ENCODE results near the gene TFG.

Gene TFG

GRCh38 chr3:100759159-100759558 is 49.9 kb downstream of the TFG start:
- no peak for DNase-seq

GRCh38 chr3:100759950-100760349 is 50.7 kb downstream of the TFG start:
- DNase-seq: no peak

DNA sequence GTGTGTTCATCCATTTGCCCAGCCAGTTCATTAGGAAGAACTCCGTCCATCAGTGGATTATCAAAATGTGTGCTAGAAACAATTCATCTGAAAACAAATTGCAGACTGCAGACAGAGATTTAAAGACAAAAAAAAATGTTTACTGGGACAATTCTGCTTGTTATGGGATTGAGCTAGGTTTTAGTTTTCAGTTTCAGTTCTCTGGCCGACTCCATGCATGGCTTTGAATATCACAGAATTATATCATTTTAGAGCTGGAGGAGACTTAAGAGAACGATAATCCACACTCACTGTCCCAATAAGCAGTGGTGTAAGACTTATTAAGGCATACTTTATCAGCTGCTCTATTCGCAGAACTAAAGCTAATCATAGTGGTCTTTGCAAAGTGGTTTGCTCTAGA is 51.1 kb downstream of the TFG start:
- no peak for DNase-seq

DNA sequence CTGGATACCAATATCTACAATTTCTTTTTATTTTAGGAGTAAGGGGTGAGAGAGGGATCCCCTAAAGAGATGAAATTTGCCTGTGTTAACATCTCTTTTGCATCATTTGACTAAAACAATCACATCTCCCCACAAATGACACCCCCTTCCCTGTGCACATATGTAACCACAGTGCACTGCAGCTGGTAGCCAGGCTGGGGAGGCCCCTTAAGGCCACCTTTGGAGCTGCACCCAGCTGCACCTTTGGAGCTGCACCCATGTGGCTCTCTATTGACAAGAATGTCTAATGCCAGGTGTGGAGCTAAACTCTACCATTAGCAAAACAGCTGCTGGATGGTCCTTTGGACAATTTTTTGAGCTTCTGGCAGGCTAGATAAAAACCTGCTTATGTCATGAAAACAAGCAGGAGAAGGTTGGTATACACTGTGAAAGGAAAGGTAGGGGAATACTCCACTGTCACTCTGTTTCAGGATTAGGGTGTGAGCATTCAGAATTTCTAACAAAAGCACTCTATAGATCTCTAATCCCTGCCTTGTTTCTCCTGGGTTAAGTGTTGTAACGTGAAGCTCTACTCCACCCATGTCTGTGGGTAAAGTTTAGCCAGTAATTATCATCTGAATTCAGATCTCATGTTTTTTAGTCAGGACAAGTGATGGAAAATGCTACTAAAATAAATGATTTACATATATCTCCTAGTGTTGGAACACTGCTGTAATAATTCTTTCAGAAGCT is 52.1 kb downstream of the TFG start:
- no peak for DNase-seq

DNA sequence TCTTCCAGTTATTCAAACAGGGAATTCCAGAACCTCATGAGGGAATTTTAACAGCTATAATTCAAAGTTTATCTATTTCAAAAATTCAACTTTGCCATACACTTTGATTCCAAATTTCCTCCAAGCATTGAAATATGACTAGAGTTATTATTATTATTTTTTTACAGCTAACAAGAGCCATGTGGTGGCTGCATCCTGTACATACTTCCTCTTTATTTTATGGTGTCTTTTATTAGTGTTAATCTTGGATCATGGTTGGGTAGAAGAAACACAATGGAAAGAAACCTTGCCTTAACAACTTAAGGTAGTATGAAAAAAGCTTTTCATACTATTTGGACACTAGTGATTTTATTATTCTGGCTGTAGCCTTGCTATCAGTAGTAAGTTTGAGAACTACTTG is 52.7 kb downstream of the TFG start:
- DNase-seq: no peak

- no peak for DNase-seq
Observed at GRCh38 chr3:100765437-100765975, 56.2 kb downstream of the TFG start.

- no peak for DNase-seq
Observed at GRCh38 chr3:100766069-100766468, 56.8 kb downstream of the TFG start.

DNA sequence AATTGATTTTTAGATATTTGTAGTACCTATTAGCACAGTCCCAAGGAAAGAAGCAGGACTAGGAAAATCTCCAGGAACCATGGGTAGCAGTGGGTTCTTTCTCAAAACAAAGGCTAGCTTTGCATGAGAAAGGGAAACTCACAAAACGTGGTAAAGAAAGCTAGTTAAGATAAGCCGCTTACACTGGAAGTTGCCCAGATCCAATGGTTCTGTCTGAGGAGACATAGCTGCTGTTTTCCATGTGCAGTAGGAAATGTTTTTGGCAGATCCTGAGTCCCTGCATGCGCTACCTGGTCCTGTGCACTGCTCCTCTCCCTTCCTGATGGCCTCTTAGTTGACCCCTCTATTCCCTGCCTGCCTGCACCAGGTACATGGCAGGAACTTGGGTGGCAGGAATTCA is 60.4 kb downstream of the TFG start:
- no peak for DNase-seq

GRCh38 chr3:100775226-100775625 is 65.9 kb downstream of the TFG start:
- no peak for DNase-seq

DNA sequence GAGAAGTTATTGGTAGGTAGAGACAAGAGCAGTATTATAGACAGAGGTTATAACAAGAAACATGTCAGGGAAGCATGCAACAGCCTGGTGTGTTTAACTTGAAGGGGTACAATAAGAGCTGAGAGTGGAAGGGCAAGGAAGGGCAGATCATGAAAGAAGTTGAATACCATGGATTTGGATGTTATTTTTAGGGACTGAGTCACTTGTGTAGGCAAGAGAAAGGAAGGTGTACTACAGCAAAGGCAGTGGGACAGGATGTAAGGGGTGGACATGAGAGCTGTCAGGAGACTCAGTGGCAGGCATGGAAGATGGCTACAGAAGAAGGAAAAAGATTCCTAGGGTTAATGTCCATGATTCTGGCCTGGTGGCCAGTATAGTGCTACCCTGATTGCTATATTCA is 66.4 kb downstream of the TFG start:
- no peak for DNase-seq

DNA sequence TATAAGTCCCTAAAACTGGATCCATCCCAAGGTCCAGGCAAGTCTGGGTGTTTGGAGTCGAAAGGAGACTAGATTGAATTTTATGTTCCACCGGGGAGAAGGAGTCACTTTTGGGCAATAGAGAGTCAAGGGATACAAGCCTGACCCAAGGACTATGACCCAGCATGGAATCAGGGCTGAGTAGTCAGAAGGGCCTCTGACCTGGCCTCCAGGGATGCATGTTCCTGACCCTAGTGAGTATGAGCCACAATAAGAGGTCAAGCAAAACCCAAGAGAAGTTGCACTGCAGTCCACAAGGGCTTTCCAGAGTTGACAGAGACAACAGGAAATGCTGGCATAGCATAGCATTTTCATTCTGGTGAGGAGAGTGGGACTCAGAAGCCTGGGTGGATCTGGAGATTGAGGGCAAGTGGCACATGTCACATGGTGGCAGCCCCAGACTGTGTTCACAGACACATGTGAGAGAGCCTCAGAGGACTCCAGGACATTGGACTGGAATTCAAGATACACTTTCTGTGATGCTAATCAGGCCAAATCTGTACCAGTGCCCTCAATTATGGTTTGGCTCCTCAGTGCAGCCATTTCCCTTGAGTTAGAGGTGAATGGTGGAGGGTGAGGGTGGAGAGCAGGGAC is 66.9 kb downstream of the TFG start:
- DNase-seq: no peak

DNA sequence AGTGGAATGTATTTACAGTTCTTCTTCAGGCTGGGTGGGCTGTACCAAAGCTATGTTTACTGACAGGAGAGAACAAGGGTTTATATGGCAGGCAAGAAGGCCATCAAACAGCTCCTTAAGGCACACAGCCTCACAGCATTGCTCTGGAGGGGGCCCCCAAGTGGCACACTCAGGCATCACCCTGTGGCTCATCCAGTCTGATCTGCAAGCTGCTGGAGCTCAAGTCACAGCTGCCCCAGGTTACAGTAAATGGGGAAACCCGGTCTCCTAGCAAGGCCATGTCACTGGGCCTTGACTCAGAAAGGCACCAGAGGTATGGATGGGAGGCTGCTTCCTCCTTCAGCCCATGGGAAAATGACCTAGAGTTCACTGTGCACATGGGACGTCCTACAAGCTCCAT is 67.5 kb downstream of the TFG start:
- no peak for DNase-seq

- DNase-seq: no peak
Observed at GRCh38 chr3:100777271-100777670, 68.0 kb downstream of the TFG start.

GRCh38 chr3:100779480-100779879 is 70.2 kb downstream of the TFG start:
- DNase-seq: no peak

DNA sequence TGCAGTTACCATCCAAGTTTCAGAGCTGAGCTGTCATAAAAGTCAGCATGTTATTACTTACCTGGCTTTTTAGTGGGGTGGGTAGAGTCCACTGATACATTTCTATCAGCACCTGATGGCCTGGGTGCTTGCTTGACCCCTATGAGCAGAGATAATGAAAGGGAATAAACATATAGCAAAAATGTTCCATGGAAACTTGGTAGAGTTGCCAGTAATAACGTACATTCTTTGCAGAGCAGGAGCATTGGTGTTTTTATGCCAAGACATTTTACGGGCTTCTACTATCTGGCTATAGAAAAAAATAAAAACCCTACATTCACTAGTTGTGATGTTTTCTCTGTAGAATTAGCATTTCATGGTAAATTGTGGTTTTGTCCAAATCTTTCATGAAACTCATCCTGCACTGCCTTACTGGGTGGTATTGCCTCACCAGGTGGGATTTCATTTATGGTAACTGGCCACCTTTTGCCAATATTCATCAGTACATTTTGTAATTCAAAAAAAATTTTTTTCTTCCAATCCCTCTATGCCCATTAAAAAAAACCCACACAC is 70.9 kb downstream of the TFG start:
- DNase-seq: no peak

GRCh38 chr3:100781301-100781700 is 72.0 kb downstream of the TFG start:
- no peak for DNase-seq

GRCh38 chr3:100782348-100782747 is 73.1 kb downstream of the TFG start:
- no peak for DNase-seq

DNA sequence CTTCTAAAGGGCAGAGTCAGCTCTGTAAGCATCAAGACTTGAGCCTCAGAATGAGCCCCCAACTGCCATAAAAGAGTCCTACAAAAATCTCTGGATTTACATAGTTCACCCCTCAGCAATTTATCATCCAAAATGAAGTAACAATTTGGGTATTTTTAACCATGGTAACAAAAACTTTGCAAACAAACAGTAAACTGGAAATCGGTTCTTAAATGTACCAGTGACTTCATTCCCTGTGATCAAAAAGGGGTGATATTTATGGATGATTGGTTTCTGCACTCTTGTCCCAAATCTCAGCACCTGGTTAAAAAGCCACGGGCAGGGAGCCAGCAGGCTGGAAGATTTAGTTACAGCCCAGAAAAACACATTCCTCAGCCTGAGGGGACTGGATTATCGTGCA is 73.6 kb downstream of the TFG start:
- no peak for DNase-seq

GRCh38 chr3:100783619-100784018 is 74.3 kb downstream of the TFG start:
- no peak for DNase-seq

GRCh38 chr3:100789579-100789978 is 80.3 kb downstream of the TFG start:
- no peak for DNase-seq

GRCh38 chr3:100796556-100796955 is 87.3 kb downstream of the TFG start:
- DNase-seq: no peak

GRCh38 chr3:100798012-100798411 is 88.7 kb downstream of the TFG start:
- no peak for DNase-seq
